NCI-H774 (cell line): ENCODE measurements around the gene B3GALNT2.

Experiments
- DNase-seq: peaks from one replicate; lab custom pipeline; 2025; lab: John Stamatoyannopoulos, UW

Gene B3GALNT2

DNA sequence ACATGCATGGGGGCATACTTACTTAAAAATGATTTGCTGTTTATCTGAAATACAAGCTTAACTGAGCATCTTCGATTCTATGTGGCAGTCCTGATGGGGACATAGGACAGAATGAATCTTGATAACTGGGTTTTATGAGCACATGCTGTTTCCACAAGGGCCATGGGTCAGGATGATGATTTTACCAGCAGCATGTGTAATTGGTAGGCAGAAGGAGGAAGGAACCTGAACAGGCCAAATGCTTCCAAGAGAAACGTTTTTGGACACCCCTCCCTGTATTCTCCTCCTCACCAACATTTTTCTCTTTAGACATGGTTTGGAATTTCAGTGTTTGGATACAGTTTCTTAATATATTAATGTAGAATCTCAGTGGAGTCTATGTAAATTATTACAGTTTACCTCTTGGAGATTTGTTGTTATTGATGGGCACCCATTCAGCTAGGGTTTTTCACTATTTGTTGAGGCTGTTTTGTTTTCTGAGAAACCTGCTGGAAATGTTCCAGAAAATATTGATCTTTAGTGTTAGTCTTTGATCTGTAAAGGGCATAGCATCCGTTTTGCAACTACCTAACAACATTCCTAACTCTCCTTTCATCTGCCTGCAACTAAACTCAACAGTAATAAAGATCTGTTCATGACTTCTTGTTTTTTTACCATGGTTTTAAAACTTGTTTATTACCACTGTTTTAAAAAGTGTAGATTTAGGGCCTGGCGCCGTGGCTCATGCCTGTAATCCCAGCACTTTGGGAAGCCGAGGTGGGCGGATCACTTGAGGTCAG, 95.0 kb downstream of the B3GALNT2 start:
- DNase-seq: no peak

DNA sequence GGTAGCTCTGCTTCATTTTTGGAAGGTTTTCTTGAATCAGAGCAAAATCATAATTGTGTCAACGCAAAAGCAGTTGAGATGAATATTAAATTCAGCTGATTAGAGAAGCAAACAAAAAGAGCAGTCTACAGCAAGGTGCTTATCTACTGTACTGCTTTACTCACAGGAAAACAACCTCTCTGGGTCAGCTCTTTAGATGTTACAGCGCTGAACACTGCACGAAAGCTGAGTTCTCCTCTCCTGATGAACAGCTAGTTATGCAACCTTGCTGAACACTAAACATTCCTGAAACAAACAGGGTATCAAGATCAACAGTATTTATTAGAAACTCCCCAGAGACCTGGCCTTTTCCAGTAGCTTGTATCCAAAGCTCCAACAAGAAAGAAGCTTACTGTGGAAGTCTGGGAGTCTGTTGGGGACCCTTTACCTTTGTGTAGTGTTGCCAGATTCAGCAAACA, 95.7 kb downstream of the B3GALNT2 start:
- DNase-seq: no peak

DNA sequence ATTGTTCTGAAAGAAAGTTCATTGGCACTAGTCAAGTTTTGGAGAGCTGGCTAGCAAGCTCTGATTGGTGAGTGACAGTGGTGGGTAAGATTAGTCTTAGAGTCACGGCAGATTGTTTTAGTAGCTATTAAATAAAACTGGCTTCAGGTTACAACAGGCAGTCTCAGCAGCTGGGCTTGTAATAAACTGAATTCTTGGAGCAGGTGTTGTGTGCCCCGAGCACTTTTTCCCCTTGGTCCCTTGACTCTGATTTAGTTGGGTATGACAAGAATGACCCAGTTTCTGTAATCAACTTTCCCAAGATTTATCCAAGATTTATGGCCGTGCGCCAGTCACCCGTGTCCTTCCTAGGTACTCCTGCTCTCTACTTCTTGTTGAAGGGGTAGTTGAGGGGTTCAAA, 96.8 kb downstream of the B3GALNT2 start:
- no peak for DNase-seq

DNA sequence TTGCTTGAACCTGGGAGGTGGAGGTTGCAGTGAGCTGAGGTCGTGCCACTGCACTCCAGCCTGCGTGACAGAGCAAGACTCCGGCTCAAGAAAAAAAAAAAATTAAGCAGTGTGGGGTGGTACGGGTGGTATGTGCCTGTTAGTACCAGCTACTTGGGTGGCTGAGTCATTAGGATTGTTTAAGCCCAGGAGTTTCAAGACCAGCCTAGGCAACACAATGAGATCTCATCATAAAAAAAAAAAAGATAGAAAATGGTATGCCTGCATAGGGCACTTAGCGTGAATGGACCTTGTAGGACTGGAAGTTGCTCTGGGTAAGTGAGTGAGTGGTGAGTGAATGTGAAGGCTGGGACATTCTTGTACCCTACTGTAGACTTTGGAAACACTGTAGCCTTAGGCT, 100.1 kb downstream of the B3GALNT2 start:
- no peak for DNase-seq

DNA sequence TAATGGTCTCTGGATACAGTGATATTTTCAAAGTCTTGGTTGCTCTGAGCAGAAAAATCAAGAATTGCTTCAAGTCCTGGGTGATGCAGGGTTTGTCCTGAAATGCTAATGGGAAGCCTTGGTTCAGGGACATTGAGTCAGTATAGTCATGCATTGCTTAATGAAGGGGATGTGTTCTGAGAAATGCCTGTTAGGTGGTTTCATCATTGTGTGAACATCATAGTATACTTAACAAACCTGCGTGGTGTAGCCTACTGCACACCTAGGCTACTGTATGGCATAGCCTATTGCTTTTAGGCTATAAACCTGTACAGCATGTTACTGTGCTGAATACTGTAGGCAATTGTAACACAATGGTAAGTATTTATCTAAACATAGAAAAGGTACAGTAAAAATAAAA, 100.7 kb downstream of the B3GALNT2 start:
- DNase-seq: no peak

DNA sequence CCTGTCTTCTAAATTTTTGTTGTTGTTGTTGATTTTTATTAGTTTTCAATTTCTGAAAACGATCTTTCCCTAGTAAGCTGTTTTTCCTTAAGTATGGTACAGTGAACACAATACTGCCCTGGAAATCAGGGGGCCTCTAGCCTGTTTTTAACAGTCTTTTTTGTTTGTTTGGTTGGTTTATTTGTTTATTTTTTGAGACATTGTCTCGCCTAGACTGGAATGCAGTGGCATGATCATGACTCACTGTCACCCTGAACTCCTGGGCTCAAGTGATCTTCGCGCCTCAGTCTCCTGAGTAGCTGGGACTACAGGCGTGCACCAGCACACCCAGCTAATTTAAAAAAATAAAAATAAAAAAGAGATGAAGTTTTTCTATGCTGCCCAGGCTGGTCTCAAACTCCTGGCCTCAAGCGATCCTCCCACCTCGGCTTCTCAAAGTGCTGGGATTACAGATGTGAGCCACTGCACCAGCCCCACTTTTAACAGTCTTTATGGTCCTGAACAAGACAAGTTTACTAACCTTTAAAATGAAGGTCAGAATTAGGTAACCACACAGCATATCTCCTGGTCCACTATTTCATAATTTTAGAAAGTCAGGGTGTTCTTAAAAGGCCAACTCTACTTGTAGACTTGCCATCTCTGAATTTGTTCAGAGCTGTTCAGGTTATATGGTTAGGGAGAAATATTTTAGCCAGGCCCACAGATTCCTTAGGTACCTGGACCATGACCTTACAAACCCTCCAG, 101.6 kb downstream of the B3GALNT2 start:
- DNase-seq: no peak

DNA sequence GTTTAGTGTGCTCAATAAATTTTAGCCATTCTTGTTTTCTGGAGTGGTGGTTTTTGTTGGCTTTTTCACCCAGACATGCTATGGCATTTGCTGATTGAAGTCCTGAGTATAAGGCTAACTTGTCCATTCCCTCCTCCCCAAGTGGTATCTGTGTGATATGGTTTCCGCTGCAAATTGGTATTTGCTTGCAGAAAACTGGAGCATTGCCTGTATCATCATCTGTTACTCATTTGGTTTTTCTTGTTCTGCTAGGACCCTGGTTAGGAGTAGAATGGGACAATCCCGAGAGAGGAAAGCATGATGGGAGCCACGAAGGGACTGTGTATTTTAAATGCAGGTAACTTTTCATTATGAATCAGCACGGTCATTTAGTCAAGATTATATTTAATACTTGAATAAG, 103.0 kb downstream of the B3GALNT2 start:
- no peak for DNase-seq
